Cardiac fibroblast (primary cell): Measurements from ENCODE around the gene CCDC63.

Experiments used
- DNase-seq, 2 donors: peaks; one replicate each; pipeline versions ENCODE4 v3.0.0 to v3.0.0-alpha.2; 2010; ENCODE audit warnings: low read depth in 2 of 2
- H3K4me3 ChIP-seq, 2 donors: replicated peaks in 1 of 2; 1 replicate in 1 of 2; 2 replicates in 1 of 2; pipeline ENCODE4 v1.5.1; 2011; ENCODE audit warnings: low read depth in 2 of 2, low read length in 2 of 2, mild to moderate bottlenecking in 2 of 2, moderate library complexity in 1 of 2
- TF ChIP-seq, protein P1 (sequence below): IDR thresholded peaks from one replicate; pipeline ENCODE4 v1.5.1; 2011; ENCODE audit warnings: low read depth, mild to moderate bottlenecking, low read length, inconsistent platforms

CCDC63 gene

DNA sequence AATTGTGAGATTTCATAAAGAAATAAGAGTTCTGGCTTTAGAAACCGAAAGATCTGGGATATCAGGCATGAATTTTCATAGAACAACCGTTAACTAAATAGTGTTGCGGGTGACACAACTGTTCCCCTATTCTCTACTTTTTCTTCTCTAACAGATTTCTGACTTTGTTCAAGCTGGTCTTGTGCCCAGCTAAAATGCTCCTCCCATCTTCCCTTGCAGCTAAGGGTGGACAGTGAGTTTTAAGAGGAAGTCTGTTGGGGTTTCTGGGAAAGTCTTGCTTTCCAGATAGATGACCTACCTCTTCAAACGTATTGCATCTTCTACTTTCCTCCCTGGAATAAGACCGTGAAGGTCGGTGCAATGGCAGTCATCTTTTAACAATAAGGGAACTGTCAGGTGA, 18.7 kb downstream of the CCDC63 start:
- no peak overlapping the region for H3K4me3 ChIP-seq
- no peak for DNase-seq
- TF ChIP-seq, protein P1, sequence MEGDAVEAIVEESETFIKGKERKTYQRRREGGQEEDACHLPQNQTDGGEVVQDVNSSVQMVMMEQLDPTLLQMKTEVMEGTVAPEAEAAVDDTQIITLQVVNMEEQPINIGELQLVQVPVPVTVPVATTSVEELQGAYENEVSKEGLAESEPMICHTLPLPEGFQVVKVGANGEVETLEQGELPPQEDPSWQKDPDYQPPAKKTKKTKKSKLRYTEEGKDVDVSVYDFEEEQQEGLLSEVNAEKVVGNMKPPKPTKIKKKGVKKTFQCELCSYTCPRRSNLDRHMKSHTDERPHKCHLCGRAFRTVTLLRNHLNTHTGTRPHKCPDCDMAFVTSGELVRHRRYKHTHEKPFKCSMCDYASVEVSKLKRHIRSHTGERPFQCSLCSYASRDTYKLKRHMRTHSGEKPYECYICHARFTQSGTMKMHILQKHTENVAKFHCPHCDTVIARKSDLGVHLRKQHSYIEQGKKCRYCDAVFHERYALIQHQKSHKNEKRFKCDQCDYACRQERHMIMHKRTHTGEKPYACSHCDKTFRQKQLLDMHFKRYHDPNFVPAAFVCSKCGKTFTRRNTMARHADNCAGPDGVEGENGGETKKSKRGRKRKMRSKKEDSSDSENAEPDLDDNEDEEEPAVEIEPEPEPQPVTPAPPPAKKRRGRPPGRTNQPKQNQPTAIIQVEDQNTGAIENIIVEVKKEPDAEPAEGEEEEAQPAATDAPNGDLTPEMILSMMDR = no peak

DNA sequence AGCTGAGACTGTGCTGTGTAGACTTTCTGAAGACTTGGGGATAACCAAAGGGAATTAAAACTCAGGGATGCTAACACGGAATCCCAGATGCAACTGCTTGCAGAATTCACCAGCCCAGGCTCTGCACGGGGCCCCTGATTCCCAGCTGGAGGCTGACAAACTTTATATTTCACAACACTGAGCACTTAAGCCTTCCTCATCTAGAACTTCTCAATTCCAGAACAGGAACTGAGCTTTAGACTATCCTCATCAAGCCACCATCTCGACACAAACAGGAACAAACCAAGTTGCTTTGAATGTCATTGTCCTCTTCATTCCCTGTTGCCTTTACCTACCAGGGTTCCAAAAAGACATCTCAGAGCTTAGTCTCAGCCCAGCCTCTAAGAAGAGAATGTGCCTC, 22.2 kb downstream of the CCDC63 start:
- H3K4me3 ChIP-seq = no peak overlapping the region
- no peak for DNase-seq
- TF ChIP-seq, protein P1 = no peak

DNA sequence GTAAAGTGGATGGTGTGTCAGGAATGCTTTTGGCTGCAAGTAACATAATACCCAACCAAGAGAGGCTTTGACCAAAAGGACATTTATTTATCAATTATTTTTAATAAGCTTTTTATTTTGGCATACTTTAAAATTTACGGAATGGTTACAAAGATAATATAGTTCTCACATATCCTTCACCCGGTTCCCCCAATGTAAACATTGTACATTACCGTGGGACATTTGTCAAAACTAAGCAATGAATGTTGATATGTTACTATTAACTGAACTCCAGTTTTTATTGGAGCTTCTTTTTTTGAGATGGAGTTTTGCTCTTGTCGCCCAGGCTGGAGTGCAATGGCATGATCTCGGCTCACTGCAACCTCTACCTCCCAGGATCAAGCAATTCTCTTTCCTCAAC, 23.0 kb downstream of the CCDC63 start:
- no peak overlapping the region for H3K4me3 ChIP-seq
- no peak for DNase-seq
- TF ChIP-seq, protein P1 = no peak

DNA sequence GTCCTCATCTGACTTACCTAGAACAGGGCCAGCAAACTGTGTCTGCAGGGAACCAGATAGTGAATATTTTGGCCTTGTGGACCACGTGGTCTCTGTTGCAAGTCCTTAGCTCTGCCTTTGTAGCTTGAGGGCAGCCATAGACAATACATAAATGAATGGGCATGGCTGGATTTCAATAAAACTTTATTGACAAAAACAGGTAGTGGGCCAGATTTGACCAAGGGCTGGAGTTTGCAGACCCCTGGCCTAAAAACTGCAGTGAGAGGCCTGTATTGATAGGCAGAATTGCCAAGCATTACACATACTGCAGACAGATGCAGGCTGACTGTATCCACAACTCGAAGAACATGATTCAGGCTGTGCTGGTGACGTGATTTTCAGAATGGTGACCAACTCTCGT, 25.3 kb downstream of the CCDC63 start:
- DNase-seq = no peak
- H3K4me3 ChIP-seq = no peak overlapping the region
- TF ChIP-seq, protein P1 = no peak

DNA sequence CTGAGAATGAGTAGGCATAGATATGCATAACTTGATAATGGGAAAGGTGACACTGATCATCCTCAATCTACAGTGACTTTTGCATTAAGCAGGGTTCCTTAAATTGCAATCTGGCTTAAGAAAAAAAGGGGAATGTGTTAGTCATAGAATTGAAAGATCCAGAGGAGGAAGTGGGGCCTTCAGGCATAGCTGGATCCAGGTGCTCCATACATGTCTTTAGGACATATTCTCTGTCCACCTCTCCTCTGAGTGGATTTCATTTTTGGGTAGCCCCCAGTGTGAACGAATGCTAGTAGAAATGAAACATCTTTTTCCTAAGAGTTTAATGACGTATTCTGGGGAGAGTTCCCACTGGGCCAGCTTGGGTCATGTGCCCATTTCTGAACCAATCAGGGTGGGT, 27.6 kb downstream of the CCDC63 start:
- TF ChIP-seq, protein P1 = no peak
- DNase-seq = no peak
- no peak overlapping the region for H3K4me3 ChIP-seq

DNA sequence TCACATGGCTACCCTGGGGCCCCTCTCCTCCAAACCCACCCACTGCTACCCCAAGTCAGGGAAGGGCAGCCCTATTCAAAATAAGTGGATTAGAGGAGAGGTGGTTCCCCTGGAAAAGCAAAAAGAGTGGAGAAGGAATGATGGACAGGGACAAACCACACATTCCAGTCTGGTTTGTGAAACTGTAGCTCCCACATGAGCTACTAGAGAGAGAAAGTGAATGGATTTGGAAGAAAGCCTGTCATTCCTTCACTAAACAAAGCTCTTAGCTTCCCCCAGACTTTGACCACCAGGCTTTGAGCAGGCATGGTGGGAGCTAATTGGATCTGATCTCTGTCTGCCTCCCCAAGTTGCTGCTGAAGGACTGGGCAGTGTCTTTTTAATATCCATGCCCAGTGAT, 28.0 kb downstream of the CCDC63 start:
- DNase-seq = no peak
- TF ChIP-seq, protein P1 = no peak
- no peak overlapping the region for H3K4me3 ChIP-seq

DNA sequence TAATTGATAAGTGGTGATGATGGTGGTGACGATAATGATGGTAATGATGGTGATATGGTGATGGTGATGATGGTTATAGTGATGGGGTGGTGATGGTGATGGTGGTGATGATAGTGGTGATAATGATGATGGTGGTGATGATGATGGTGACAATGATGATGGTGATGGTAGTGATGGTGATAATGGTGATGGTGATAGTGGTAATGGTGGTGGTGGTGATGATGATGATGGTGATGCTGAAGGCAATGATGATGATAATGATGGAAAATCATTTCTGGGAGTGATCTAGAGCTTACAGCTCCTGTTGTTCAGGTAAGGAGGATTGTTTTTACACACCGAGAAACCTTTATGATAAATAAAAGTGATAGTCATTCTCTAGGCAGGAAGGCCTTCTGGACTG, 33.9 kb downstream of the CCDC63 start:
- no peak overlapping the region for H3K4me3 ChIP-seq
- DNase-seq = no peak
- TF ChIP-seq, protein P1 = no peak
